HepG2 (cell line): ENCODE measurements around the gene PCGF2. TPM values are rescaled to one million over a fixed set of nuclear protein-coding genes. Genes with fewer than 3 reads are reported as not detected.

Experiments
- BRCA1 ChIP-seq: sonication (generic); formaldehyde crosslinking; IDR thresholded peaks from 2 replicates; pipeline ENCODE4 v1.4.0; 2020; ENCODE audit warnings: missing genetic modification reagents
- HDAC2 ChIP-seq: sonication (generic); formaldehyde crosslinking; IDR thresholded peaks from 2 replicates; pipeline ENCODE4 v1.4.0; 2020; ENCODE audit warnings: missing genetic modification reagents
- HNF4A ChIP-seq: sonication (generic); formaldehyde crosslinking; IDR thresholded peaks from 2 replicates; pipeline ENCODE4 v1.4.0; 2020; ENCODE audit warnings: missing genetic modification reagents
- IKZF4 ChIP-seq: sonication (generic); formaldehyde crosslinking; IDR thresholded peaks from 2 replicates; pipeline ENCODE4 v1.5.1; 2020; ENCODE audit warnings: borderline replicate concordance, mild to moderate bottlenecking, low read depth, missing genetic modification reagents; ENCODE audit errors: not compliant biosample characterization
- ISL2 ChIP-seq: sonication (generic); formaldehyde crosslinking; IDR thresholded peaks from 2 replicates; pipeline ENCODE4 v1.5.0; 2020; ENCODE audit warnings: missing genetic modification reagents
- KDM1A ChIP-seq: IDR thresholded peaks from 2 replicates; pipeline ENCODE4 v1.6.1; 2016; ENCODE audit warnings: missing compliant biosample characterization
- MLLT10 ChIP-seq: sonication (generic); formaldehyde crosslinking; IDR thresholded peaks from 2 replicates; pipeline ENCODE4 v1.4.0; 2020; ENCODE audit warnings: missing genetic modification reagents
- MTA3 ChIP-seq: sonication (generic); formaldehyde crosslinking; IDR thresholded peaks from 2 replicates; pipeline ENCODE4 v1.4.0; 2020; ENCODE audit warnings: missing genetic modification reagents
- NAIF1 ChIP-seq: sonication (generic); formaldehyde crosslinking; IDR thresholded peaks from 2 replicates; pipeline ENCODE4 v1.5.0; 2020; ENCODE audit warnings: mild to moderate bottlenecking, missing genetic modification reagents, borderline replicate concordance
- NPAS2 ChIP-seq: sonication (generic); formaldehyde crosslinking; IDR thresholded peaks from 2 replicates; pipeline ENCODE4 v1.8.0; 2022; ENCODE audit warnings: mild to moderate bottlenecking, missing genetic modification reagents, borderline replicate concordance
- PRMT3 ChIP-seq: sonication (generic); formaldehyde crosslinking; IDR thresholded peaks from 2 replicates; pipeline ENCODE4 v1.8.1; 2022; ENCODE audit warnings: low read depth, mild to moderate bottlenecking, moderate library complexity, missing genetic modification reagents, borderline replicate concordance
- RBAK ChIP-seq: sonication (generic); formaldehyde crosslinking; IDR thresholded peaks from 2 replicates; pipeline ENCODE4 v1.5.1; 2020; ENCODE audit warnings: mild to moderate bottlenecking, missing genetic modification reagents
- RXRA ChIP-seq: sonication (generic); formaldehyde crosslinking; IDR thresholded peaks from 2 replicates; pipeline ENCODE4 v1.5.1; 2020; ENCODE audit warnings: missing genetic modification reagents
- SAFB2 ChIP-seq: sonication (generic); formaldehyde crosslinking; IDR thresholded peaks from 2 replicates; pipeline ENCODE4 v1.5.1; 2020; ENCODE audit warnings: missing genetic modification reagents, low read depth, mild to moderate bottlenecking, borderline replicate concordance
- SAP130 ChIP-seq: IDR thresholded peaks from 2 replicates; pipeline ENCODE4 v1.6.1; 2016; ENCODE audit warnings: low read depth
- SNAI1 ChIP-seq: sonication (generic); formaldehyde crosslinking; IDR thresholded peaks from 2 replicates; pipeline ENCODE4 v1.5.0; 2020; ENCODE audit warnings: mild to moderate bottlenecking, missing genetic modification reagents, borderline replicate concordance
- SNAPC2 ChIP-seq: sonication (generic); formaldehyde crosslinking; IDR thresholded peaks from 2 replicates; pipeline ENCODE4 v1.8.1; 2022; ENCODE audit warnings: mild to moderate bottlenecking, missing genetic modification reagents
- SRSF1 ChIP-seq: fragments of 200-400 bp; formaldehyde crosslinking; optimal IDR thresholded peaks from 2 replicates; pipeline ENCODE3; 2017; ENCODE audit warnings: mild to moderate bottlenecking, low read depth, low read length, moderate library complexity
- SRSF9 ChIP-seq: fragments of 200-400 bp; formaldehyde crosslinking; IDR thresholded peaks from 2 replicates; pipeline ENCODE4 v1.6.1; 2018; ENCODE audit warnings: borderline replicate concordance, mild to moderate bottlenecking, low read depth, low read length; ENCODE audit not compliant: insufficient read depth, poor library complexity, severe bottlenecking
- TFE3 ChIP-seq: IDR thresholded peaks from 2 replicates; pipeline ENCODE4 v1.6.1; 2016
- XBP1 ChIP-seq: sonication (generic); formaldehyde crosslinking; IDR thresholded peaks from 2 replicates; pipeline ENCODE4 v1.5.0; 2020; ENCODE audit warnings: missing genetic modification reagents
- ZFP36 ChIP-seq: fragments of 150-350 bp; IDR thresholded peaks from 2 replicates; pipeline ENCODE4 v1.6.1; 2018; ENCODE audit warnings: borderline replicate concordance, low read length, low read depth; ENCODE audit not compliant: partially characterized antibody
- ZFYVE20 ChIP-seq: sonication (generic); formaldehyde crosslinking; IDR thresholded peaks from 2 replicates; pipeline ENCODE4 v1.8.0; 2023; ENCODE audit warnings: low read depth, mild to moderate bottlenecking, moderate library complexity, missing genetic modification reagents, borderline replicate concordance
- ZNF274 ChIP-seq: sonication (generic); formaldehyde crosslinking; IDR thresholded peaks from 2 replicates; pipeline ENCODE4 v1.5.1; 2020; ENCODE audit warnings: mild to moderate bottlenecking, missing genetic modification reagents
- ZNF484 ChIP-seq: sonication (generic); formaldehyde crosslinking; IDR thresholded peaks from 2 replicates; pipeline ENCODE4 v1.5.1; 2020; ENCODE audit warnings: mild to moderate bottlenecking, low read depth, missing genetic modification reagents, borderline replicate concordance
- ZNF567 ChIP-seq: sonication (generic); formaldehyde crosslinking; IDR thresholded peaks from 2 replicates; pipeline ENCODE4 v1.8.1; 2023; ENCODE audit warnings: mild to moderate bottlenecking, missing genetic modification reagents, borderline replicate concordance
- ZNF577 ChIP-seq: sonication (generic); formaldehyde crosslinking; IDR thresholded peaks from 2 replicates; pipeline ENCODE4 v1.4.0; 2020; ENCODE audit warnings: mild to moderate bottlenecking, low read depth, missing genetic modification reagents, borderline replicate concordance
- ZNF703 ChIP-seq: sonication (generic); formaldehyde crosslinking; IDR thresholded peaks from 2 replicates; pipeline ENCODE4 v1.5.1; 2020; ENCODE audit warnings: missing genetic modification reagents, mild to moderate bottlenecking, moderate library complexity, borderline replicate concordance
- ZNF841 ChIP-seq: sonication (generic); formaldehyde crosslinking; IDR thresholded peaks from 2 replicates; pipeline ENCODE4 v1.8.1; 2023; ENCODE audit warnings: missing genetic modification reagents, borderline replicate concordance
- ZNF878 ChIP-seq: sonication (generic); formaldehyde crosslinking; IDR thresholded peaks from 2 replicates; pipeline ENCODE4 v1.8.1; 2023; ENCODE audit warnings: mild to moderate bottlenecking, missing genetic modification reagents, moderate library complexity
- ZZZ3 ChIP-seq: sonication (generic); formaldehyde crosslinking; IDR thresholded peaks from 2 replicates; pipeline ENCODE4 v1.4.0; 2020; ENCODE audit warnings: missing genetic modification reagents, mild to moderate bottlenecking, borderline replicate concordance
- polyA plus RNA-seq, 8 experiments: library from polyadenylated mRNA; depleted of rRNA in 3 of 8; stranded (reverse) in 7 of 8; unstranded in 1 of 8; fragments of >200 nt; fragmentation: Illumina TruSeq in 4 of 8; extraction: Trizol in 4 of 8; gene quantifications; 2 replicates each; pipeline versions ENCODE4 v1.2.1 to v1.2.3, GENCODE V29; 2011 to 2016; ENCODE audit warnings: low read depth in 4 of 8, missing spikeins in 1 of 8, mixed read lengths in 1 of 8; ENCODE audit not compliant: insufficient read depth in 1 of 8
- total RNA-seq, 5 experiments: library from RNA; depleted of rRNA; stranded (reverse); fragments of >200 nt; fragmentation: Illumina TruSeq; extraction: Trizol; gene quantifications; 2 replicates each; pipeline ENCODE4 v1.2.3, GENCODE V29; 2016; ENCODE audit warnings: low read depth in 1 of 5

The PCGF2 gene
- total and polyA plus RNA-seq, 2 of the 13 experiments (the other 11 are each of a cell fraction or from before 2014, with no cell fraction given) = 11.6 to 29.4 TPM

DNA sequence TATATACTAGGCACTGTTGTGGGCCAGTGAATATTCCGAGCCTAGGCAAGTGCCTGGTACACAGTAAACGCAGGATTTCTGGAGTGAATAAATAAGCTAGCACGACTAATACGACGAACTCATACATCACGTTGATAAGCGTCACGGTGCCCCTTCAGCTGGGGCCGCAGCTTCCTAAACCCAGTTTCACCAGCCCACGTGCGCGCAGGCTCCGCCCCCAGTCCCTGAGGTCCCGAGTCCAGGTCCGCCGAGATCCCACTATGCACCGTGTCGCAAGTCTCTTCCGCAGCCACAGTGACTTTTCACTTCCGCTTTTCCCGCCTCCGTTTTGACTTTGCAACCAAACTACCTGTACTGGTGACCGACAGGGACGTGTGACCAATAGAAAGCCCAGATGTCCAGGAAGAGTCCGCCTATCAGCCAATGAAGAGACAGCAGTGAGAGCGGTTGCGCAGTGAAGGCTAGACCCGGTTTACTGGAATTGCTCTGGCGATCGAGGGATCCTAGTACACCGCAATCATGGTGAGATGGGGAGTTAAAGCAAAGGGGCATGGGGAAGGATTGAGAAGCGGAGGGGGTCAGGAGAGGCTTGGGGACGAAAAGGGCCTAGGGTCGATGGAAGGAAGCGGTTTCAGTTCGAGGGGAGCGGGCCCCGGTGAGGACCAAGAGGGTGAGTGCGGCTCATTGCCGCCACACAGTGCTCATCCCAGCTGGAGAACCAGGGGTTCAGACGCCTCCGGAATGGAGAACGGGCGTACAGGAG is 4.4 kb upstream of the PCGF2 start, which contains the start of gene PSMB3 (continued):
- TF ChIP-seq NAIF1 (CRISPR knock-in tag) (peak; percentile 58), ZNF577 (no peak), MTA3 (no peak), SRSF1 (peak; percentile 43), PRMT3 (CRISPR knock-in tag) (peak; percentile 87; the same call in 1 of the 2 replicates), SAFB2 (CRISPR knock-in tag) (0 out of 2 replicates have a peak, but pooled peaks have one; percentile 57), SNAPC2 (CRISPR knock-in tag) (peak; percentile 94; the same call in 1 of the 2 replicates), ZNF878 (peak; percentile 70; the same call in 1 of the 2 replicates), ZNF703 (CRISPR knock-in tag) (no peak), KDM1A (0 out of 2 replicates have a peak, but pooled peaks have one; percentile 25), RXRA (CRISPR knock-in tag) (no peak; the same call in 1 of the 2 replicates), ISL2 (no peak), SNAI1 (CRISPR knock-in tag) (peak; percentile 76; the same call in 1 of the 2 replicates), SRSF9 (no peak), ZFP36 (no peak), MLLT10 (CRISPR knock-in tag) (no peak), BRCA1 (no peak), NPAS2 (CRISPR knock-in tag) (no peak), HNF4A (CRISPR knock-in tag) (peak; percentile 72), IKZF4 (CRISPR knock-in tag) (no peak), XBP1 (CRISPR knock-in tag) (no peak), ZZZ3 (peak; percentile 97; the same call in 1 of the 2 replicates), ZNF567 (CRISPR knock-in tag) (no peak; the same call in 1 of the 2 replicates), RBAK (no peak), HDAC2 (CRISPR knock-in tag) (peak; percentile 89), ZNF484 (CRISPR knock-in tag) (no peak), ZFYVE20 (CRISPR knock-in tag) (0 out of 2 replicates have a peak, but pooled peaks have one; percentile 18), TFE3 (CRISPR knock-in tag) (peak; percentile 61; the same call in 1 of the 2 replicates), SAP130 (CRISPR knock-in tag) (peak; percentile 100), ZNF841 (no peak), ZNF274 (CRISPR knock-in tag) (peak; percentile 40; the same call in 1 of the 2 replicates)
